NCI-H2171 (cell line): Measurements from ENCODE around the gene AK5.

Source experiments
- DNase-seq: peaks from one replicate; lab custom pipeline; 2025; lab: John Stamatoyannopoulos, UW

Gene AK5

GRCh38 chr1:77354536-77354935 lies 72.7 kb downstream of the AK5 start:
- no peak for DNase-seq

GRCh38 chr1:77355010-77355409 lies 73.2 kb downstream of the AK5 start:
- no peak for DNase-seq

DNA sequence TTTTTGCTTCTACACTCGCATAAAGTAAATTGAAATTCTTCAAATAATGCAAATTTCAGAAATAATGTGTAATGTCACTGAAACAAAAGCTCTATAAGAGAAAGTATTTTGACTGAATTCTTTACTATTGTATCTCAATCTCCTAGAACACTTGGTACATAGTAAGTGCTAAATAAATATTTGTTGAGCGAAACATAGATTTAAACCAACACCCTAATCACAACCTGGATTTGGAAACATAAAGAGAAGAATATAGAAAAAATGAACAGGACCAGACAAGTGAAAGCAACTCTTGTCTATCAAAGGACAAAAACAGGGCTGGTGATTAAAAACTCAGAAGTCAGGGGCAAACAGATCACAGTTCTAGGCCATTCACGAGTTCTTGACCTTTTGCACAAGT lies 74.3 kb downstream of the AK5 start:
- DNase-seq: no peak

- DNase-seq: no peak
Observed at GRCh38 chr1:77360256-77360655, 78.4 kb downstream of the AK5 start.

DNA sequence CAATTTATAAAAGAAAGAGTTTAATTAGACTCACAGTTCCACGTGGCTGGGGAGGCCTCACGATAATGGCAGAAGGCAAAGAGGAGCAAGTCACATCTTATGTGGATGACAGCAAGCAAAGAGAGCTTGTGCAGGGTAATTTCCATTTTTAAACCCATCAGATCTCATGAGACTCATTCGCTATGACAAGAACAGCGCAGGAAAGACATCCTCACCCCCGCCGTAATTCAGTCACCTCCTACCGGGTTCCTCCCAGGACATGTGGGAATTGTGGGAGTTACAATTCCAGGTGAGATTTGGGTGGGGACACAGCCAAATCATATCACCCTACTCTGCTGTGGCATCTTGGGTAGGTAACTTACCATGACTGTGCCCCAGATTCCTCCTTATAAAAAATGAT lies 79.8 kb downstream of the AK5 start:
- DNase-seq: no peak

GRCh38 chr1:77370161-77370560 lies 88.3 kb downstream of the AK5 start:
- no peak for DNase-seq

- DNase-seq: no peak
Observed at GRCh38 chr1:77370583-77371306, 88.9 kb downstream of the AK5 start.

GRCh38 chr1:77371396-77371795 lies 89.6 kb downstream of the AK5 start:
- no peak for DNase-seq

DNA sequence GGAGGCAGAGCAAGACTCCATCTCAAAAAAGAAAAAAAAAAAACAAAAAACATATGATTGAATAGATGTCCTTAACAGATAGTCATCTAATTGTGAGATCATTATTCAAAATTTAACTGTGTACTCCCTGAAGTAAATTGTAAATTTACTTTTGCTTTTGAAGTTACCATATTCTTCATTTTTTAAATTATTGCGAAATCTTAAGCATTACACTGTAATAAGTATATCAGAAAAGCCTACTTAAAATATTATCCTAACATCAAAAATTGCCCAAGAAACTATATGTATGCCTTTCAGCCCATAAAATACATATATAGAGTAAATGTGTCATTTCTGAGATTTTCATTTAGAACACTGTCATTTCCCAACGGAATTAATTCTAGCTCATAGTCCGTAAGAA lies 91.9 kb downstream of the AK5 start:
- no peak for DNase-seq

DNA sequence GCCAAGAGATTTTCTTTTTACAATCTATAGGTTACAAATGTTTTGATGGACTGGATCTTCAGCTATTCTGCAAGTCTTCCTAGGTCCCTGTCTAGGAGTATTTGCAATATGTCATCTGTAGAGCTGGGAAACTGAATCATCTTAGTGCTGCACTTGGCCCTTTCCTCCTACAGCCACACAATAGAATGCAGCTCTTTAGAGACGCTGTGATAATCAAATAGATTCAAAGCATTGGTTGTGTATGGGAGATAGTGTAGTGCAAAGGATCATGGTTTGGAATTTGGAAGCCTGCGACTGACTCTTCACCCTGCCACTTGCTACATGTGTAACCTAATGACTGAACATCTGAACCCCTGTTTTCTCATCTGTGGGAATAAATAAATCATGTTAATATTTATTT lies 93.7 kb downstream of the AK5 start:
- no peak for DNase-seq

- no peak for DNase-seq
Observed at GRCh38 chr1:77375990-77376389, 94.2 kb downstream of the AK5 start.

DNA sequence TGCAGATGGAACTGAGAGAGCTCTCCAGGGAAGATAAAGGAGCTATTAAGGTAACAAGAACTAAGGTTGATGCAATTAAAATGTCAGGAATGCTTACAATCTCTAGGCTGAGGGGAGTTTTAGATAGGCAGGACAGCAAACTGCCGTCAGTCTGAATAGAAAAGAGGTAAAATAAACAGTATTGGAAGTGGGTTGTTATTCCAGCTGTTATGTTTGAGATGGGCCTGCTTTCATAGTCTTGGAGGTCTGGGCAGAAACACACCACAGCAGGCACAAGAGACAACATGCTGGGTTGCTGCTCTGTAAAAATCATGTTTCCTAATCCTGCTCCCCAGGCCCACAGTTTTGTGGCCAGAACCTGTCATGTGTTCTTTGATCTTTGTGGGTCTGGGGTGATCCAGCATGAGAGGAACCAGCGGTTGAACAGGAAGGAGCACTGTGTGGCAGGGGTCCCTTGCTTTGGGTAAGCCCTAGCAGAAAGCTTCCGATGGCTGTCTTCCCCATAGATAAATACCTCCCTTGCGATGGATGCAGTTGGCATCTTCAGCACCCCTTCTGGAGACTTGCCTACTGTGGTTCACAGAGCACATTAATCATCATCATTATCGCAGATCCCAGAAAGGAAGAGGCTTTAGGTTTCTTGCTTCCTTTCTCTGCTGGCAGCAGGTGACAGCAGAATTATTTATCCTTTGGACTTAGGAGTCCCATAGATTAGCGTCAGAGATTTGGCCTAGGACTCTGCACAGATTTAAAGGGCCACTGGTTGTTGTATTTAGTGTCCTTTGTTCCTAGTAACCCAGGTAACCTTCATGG lies 97.1 kb downstream of the AK5 start:
- no peak for DNase-seq

DNA sequence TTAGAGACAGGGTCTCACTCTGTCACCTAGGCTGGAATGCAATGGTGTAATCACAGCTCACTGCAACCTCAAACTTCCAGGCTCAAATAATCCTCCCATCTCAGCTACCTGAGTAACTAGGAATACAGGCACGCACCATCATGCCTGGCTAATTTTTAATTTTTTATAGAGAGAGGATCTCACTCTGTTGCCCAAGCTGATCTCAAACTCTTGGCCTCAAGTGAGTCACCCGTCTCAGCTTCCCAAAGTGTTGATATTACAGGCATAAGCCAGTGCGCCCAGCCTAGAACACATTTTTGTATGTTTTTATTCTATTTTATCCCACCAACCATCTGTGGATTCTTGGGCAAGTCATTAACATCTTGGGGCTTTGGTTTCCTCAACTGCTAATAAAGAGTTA lies 100.5 kb downstream of the AK5 start:
- DNase-seq: no peak

GRCh38 chr1:77383236-77383635 lies 101.4 kb downstream of the AK5 start:
- no peak for DNase-seq

GRCh38 chr1:77385551-77385950 lies 103.7 kb downstream of the AK5 start:
- DNase-seq: no peak

DNA sequence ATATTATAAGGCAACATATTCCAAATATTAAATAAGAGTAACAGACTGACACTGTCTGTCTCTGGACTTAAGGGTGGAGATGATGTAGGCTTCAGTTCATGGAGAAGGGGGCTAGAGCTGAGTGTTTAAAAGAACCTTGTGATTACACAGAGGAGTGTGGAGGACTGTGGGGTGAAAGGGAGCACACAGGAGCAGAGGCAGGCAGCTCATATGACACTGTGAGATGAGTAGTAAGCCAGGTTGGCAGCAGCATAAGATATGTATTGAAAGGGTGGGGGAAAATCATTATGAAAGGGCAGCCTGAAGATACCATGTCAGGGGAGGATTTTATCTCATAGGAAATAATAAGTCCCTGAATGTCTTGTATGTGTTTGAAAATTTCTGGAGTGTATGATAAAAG lies 104.5 kb downstream of the AK5 start:
- DNase-seq: no peak

GRCh38 chr1:77387553-77387952 lies 105.7 kb downstream of the AK5 start:
- no peak for DNase-seq

GRCh38 chr1:77388661-77389060 lies 106.8 kb downstream of the AK5 start:
- DNase-seq: no peak

GRCh38 chr1:77392486-77392885 lies 110.7 kb downstream of the AK5 start:
- DNase-seq: no peak

- DNase-seq: no peak
Observed at GRCh38 chr1:77394166-77394565, 112.3 kb downstream of the AK5 start.

DNA sequence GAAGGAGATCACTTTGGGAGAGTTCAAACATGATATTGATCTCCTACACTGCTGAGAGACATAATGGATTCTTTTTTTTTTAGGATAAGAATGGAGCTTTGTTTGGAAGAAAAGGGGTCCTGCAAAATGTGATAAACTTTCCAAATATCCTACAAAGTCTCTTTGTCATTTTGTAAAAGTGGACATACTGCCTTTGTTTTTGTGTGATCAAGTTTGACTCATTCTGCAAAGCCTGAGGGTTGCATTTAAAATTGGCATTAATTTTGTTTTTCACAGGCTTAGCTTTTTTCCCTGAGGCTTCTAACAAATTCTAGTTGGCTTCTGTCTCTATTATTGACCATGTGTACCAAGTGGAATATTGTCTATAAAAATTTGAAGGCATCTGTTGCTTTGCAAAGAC lies 113.2 kb downstream of the AK5 start:
- DNase-seq: no peak

GRCh38 chr1:77398152-77398551 lies 116.3 kb downstream of the AK5 start:
- DNase-seq: no peak

DNA sequence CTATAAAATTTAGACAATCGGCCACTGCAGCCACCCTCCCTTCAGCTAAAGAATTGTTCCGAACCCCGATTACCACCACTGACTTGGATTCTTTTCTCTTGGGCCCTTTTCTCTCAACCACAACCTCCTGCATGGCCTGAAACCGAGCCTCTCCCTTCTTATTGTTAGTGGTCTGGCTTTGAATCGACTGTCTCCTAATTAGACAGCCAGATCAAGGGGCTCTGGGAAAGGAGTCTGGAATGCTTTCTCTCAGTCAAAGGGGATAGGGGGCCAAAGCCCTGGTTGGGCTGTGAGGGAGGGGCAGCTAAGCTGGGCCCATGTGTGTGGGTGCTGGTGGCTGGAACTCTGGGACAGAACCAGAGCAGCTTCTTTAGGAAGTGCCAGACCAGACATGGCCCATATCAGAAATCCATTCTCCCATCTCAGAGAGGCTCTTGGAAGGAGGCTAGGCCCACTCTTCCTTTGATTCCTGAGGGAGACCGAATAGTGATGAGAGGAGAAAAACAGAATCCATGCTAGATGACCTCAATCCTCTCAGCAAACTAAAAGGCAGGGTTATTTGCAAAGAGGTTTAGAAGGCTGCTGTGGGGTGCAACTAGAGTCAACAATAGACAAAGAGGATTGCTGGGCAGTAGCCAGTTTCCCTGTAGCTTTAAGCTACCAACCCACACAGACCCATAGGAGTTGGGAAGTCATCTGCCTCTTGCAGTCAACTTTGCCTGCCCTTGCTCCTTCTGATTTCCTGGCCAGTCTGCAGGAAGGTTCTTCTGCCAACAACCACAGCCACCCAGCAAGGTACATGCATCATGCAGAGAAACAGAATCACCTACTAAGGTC lies 117.6 kb downstream of the AK5 start:
- DNase-seq: no peak
